Pulmonary artery endothelial cell (primary cell): Measurements from ENCODE around the gene SHISAL1. TPM values are rescaled to one million over a fixed set of nuclear protein-coding genes. Genes with fewer than 3 reads are reported as not detected.

Source experiments
- DNase-seq: peaks from one replicate; pipeline ENCODE4 v3.0.0-alpha.2; 2011; ENCODE audit warnings: low read depth, low spot score
- total RNA-seq: library from RNA; depleted of rRNA; stranded (reverse); fragments of >200 nt; gene quantifications from 2 replicates; pipeline ENCODE4 v1.2.3, GENCODE V29; 2014

The SHISAL1 gene
- total RNA-seq, 1 donor from 2014 or later, result under 0.01 TPM

DNA sequence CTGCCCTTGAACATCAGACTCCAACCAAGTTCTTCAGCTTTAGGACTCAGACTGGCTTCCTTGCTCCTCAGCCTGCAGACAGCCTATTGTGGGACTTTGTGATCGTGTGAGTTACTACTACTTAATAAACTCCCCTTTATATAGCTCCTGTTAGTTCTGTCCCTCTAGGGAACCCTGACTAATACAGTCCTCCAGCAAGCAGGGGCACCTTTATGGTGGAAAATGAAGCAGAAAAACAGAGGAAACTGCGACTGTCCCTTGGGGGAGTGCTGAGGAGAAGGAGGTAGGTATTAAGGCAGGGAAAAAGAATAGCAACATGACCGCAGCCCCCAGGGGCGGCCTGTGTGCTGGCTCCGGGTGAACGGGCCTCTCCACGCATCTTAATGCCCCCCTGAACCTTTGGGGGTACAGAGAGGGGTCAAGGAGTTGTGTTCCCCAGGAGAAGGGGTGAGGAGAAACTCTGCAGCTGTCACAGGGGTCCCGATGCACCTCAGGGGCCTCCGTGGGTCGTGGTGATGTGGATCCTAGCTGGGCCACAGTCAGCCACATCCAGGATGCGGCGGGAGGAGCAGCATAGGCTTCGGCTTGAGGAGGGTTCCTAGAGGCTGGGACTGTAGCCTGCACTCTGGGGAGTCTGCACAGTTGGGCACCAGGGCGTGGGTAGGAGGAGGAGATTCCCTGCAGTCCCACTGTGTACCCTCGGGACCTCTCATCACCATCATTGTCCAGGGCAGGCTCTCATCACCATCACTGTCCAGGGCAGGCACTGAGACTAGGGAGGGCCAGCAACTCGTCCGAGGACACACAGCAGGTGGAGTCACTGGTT is 34.3 kb downstream of the SHISAL1 start:
- DNase-seq, result no peak

DNA sequence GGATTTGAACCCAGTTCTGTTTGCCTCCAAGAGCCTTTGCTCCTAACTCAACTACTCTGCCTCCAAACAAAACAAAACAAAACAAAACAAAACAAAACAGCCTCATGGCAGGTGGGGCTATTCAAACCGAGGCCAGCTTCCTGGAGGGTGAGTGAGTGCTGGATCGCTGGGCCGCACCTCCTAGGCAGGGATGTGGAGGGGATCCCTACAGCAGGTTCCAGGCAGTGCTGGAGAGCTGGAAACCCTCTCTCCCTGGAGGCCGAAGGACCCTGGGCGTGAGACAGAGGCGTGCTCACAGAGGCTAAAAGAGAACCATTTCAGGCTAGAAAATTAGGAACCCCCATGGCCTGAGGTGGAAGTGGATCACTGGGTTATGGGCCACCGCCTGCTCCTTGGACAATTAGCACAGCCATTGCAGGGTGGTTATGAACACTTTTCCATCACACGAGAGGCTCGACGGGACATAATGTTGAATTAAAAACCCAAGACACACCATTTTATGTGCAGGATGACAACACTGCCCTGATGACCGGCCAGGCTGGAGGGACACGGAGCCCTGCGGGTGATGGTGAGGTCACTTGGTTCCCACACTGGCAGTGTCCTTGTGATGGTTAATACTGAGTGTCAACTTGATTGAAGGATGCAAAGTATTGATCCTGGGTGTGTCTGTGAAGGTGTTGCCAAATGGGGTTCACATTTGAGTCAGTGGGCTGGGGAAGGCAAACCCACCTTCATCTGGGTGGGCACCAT is 35.2 kb downstream of the SHISAL1 start:
- no peak for DNase-seq

GRCh38 chr22:44276706-44277356 is 35.9 kb downstream of the SHISAL1 start:
- DNase-seq, result no peak

DNA sequence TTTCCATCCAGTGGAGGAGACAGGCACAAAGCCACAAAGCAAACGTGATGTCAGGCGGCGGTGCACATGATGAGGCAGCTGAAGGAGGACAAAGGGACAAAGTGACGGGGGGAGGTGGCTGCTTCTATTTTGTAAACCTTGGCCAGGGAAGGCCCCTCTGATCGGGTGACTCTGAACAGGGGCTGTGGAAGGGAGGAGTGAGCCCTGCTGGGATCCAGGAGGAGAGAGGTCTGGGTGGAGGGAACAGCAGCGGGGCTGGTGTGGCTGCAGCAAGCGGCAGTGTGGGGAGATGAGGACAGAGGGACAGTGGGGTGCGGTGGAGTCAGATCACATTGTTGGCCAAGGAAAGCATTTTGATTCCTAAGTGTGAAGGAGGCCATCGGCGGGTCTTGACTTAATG is 36.7 kb downstream of the SHISAL1 start:
- no peak for DNase-seq

DNA sequence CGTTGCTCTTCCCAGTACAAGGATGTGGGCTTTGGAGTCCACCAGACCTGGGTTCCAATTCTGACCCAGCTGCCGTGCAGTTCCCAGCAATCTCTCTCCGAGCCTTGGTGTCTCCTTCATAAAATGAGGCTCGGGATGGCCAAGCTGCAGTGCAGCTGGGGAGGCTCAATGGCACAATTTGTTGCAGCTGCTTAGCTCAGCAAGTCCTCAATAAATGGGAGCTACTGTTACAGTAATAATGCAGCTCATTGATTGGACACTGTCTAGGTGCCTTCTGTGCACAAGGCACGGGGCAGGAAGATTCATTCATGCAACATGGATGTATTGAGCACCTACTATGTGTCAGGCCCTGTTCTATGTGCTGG is 37.1 kb downstream of the SHISAL1 start:
- no peak for DNase-seq

- no peak for DNase-seq
Observed at GRCh38 chr22:44274918-44275630, 37.7 kb downstream of the SHISAL1 start.

DNA sequence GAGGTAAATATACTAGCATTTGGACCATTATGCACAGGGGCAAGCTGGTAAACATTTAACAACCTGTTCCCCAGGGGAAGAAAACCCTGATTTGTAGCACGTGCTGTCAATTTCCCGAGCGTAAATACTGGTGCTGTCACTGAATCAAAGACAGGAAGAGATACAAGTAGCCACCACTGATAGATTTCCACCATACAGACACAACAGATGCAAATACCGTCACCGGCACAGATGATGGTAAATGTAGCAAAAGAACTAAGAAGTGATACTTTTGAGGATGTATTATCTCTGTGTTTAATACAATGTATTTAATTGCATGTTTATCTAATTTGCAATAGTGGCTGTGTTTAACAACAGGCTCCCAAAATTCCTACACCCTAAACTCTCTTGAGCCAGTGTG is 39.6 kb downstream of the SHISAL1 start:
- DNase-seq, result no peak

DNA sequence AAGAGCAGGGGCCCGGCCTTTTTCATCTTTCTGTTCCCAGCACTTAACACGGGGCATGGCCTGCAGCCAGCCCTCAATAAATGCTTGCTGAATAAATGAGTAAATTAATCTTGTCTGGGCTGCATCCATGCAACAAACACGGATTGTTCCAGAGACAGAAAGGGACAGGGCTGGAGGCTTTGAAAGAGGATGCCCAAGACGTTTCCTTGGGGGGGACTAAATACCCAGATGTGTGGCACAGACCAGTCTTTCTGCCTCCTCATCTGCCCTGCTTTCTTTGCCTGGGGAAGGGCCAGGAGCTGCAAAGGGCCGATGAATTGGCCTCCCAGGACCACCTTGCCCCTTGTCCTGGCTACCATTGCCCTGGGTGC is 40.4 kb downstream of the SHISAL1 start:
- no peak for DNase-seq

GRCh38 chr22:44271732-44272400 is 40.9 kb downstream of the SHISAL1 start:
- DNase-seq, result no peak

GRCh38 chr22:44271010-44271500 is 41.7 kb downstream of the SHISAL1 start:
- DNase-seq, result no peak

GRCh38 chr22:44270556-44270880 is 42.2 kb downstream of the SHISAL1 start:
- no peak for DNase-seq

DNA sequence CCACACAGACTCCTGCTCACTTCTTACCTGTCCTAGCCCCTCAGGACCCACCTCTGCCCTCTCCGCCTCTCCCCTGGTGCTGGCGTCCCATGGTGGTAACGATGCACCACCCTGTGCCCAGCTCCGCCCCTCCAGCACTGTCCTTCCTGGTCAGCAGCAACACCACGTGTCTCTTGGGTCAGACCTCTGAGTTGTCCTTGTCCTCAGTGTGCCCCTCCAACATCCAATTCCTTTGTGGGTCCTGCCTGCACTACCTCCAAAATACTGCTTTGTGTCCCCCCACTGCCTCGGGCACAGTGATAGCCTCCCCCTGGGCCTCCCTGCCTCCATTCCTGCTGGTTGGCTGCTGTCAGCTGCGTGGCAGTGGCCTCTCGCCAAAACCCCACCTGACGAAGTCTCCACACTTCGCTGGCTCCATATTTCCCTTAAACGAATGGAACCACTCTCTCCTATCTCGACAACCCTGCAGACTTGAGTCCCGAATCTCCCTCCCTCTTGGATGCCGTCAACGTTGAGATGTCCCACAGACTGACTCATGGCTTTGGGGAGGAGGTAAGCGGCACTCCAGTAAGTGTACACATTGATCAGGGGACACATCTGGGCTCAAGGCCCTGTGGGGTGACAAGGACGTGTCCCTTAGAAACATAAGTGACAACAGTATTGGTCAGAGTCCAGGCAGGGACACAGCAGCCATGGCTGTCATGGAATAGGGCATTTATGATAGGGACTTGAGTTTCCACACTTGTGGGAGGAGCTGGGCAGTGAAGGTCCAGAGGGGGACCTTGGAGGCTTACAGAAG is 42.8 kb downstream of the SHISAL1 start:
- no peak for DNase-seq

GRCh38 chr22:44269117-44269498 is 43.6 kb downstream of the SHISAL1 start:
- DNase-seq, result no peak

- DNase-seq, result no peak
Observed at GRCh38 chr22:44268431-44269116, 44.2 kb downstream of the SHISAL1 start.

- DNase-seq, result no peak
Observed at GRCh38 chr22:44267856-44268255, 44.9 kb downstream of the SHISAL1 start.

DNA sequence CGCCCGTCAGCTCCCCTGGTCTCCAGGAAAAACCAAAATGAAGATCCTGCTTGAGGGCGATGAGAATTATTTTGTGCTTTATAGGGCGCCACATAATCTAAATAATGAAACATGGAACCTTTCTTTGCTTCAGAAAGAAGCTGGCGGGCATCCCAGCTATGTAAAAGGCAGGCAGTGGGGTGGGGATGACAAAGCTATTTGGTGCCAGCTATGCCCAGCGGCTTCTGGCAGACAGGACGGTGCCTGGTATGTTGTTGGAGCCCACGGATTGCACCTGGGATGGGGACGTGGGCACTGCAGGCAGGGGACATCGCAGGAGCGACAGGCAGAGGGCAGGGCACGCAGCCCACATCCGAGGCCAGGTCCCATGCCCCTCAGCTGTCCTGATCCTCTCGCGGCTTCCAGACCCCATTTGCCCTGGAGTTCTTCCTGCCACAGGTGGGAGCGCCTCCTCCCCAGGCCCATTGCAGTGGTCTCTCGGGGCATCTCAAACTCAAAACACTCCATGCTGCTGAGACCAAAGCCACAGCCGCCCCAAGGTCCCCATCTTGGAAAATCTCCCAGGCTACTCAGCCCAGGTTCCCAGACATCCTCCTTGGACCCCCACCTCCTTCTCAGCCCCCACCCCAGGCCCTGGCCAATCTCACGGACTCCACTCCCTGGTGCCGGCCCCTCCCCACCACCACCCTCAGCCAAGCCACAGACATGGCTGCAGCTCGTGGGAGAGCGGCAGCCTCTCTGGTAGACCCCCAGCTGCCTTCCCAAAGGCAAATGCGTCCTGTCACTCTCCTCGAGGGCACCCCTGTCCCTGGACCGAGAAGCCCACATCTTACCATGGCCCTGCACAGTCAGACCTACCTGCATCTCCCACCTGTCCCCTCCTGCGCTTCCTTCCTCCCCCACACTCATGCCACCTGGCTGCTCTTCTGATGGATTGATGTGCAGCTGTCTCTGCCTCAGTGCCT is 45.7 kb downstream of the SHISAL1 start:
- no peak for DNase-seq

DNA sequence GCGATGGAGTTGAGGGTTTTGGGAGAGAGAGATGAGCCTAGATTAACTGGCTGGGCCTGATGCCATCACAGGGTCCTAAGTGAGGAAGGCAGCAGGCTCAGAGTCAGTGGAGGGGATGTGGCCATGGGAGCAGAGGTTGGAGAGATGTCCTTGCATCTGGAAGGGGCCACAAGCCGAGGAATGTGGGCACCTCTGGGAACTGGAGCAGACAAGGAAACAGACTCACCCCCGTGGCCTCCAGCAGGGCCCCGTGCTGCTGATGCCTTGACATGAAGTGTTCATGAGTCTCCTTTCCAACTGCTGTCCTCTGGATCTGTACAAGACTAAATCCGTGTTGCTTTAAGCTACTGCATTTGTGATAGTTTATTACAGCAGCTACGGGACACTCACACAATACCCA is 49.2 kb downstream of the SHISAL1 start:
- no peak for DNase-seq

DNA sequence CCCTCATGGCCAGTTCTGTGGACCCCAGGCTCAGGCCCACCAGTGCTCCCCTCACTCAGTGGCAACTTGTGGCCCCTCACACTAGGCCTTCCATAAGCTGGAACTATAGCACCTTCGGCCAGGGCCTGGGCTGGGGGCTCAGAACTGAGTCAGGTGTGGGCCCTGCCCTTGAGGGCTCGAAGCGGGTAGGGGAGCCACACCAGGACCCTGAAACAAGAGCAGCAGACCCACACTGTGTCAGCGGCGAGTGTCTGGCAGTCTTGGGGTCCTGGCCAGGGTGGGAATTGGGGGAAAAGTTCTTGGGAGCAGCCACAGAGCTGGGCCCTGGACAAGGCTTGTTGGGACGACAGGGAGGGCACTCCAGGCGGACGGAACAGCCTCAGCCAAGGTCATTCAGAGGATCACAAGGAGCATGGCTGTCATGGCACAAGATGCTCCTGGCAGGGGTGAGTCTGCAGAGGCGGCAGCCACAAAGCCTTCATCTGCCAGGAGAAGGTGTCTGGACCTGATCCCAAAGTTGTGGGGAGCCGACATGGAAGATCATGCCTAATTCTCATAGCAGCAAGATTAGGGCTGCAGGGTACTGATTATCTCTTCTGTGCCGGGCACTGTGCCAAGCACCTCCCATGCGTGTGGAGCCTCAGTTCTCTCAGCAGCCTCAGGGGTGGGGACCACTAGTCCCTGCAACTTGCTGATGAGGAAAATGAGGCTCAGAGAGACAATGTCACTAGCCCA is 50.7 kb downstream of the SHISAL1 start:
- DNase-seq, result no peak
